Mesendoderm (in vitro differentiated cells): ENCODE data around the gene NANOS2.

Experiments used
- DNase-seq: peaks from one replicate; pipeline ENCODE4 v3.0.0; 2013
- H2AK5ac ChIP-seq: 2 replicates; pipeline ENCODE4 v1.6.1; 2013; ENCODE audit warnings: low read length, inconsistent platforms
- H2BK120ac ChIP-seq: 2 replicates; pipeline ENCODE4 v1.6.1; 2013; ENCODE audit warnings: low read depth, mild to moderate bottlenecking, low read length, moderate library complexity, mixed read lengths
- H2BK15ac ChIP-seq: replicated peaks from 2 replicates; pipeline ENCODE4 v1.6.1; 2013; ENCODE audit warnings: low read depth, mild to moderate bottlenecking, moderate library complexity
- H2BK5ac ChIP-seq: 2 replicates; pipeline ENCODE4 v1.6.1; 2013; ENCODE audit warnings: low read length, inconsistent platforms
- H3K18ac ChIP-seq: 2 replicates; pipeline ENCODE4 v1.6.1; 2013; ENCODE audit warnings: mild to moderate bottlenecking, low read length, mixed read lengths
- H3K23ac ChIP-seq: one replicate; pipeline ENCODE4 v1.6.1; 2013; ENCODE audit warnings: low read length
- H3K27ac ChIP-seq: 2 replicates; pipeline ENCODE4 v1.5.1; 2013; ENCODE audit warnings: low read depth, mild to moderate bottlenecking, inconsistent platforms, low read length, moderate library complexity
- H3K27me3 ChIP-seq: 2 replicates; pipeline ENCODE4 v1.6.1; 2013; ENCODE audit warnings: low read length, control low read depth, mild to moderate bottlenecking, inconsistent platforms; ENCODE audit not compliant: insufficient read depth, poor library complexity
- H3K36me3 ChIP-seq: 2 replicates; pipeline ENCODE4 v1.6.1; 2013; ENCODE audit warnings: low read length, inconsistent platforms; ENCODE audit not compliant: control insufficient read depth, insufficient read depth
- H3K4ac ChIP-seq: one replicate; pipeline ENCODE4 v1.6.1; 2013; ENCODE audit warnings: low read depth, mild to moderate bottlenecking, low read length, moderate library complexity
- H3K4me1 ChIP-seq: 2 replicates; pipeline ENCODE4 v1.6.1; 2013; ENCODE audit warnings: low read depth, low read length, inconsistent platforms; ENCODE audit not compliant: control insufficient read depth
- H3K4me2 ChIP-seq: 2 replicates; pipeline ENCODE4 v1.6.1; 2013; ENCODE audit warnings: low read length
- H3K4me3 ChIP-seq: 2 replicates; pipeline ENCODE4 v1.5.1; 2013; ENCODE audit warnings: mild to moderate bottlenecking, low read length
- H3K56ac ChIP-seq: one replicate; pipeline ENCODE4 v1.6.1; 2013; ENCODE audit warnings: low read length
- H3K79me1 ChIP-seq: 2 replicates; pipeline ENCODE4 v1.6.1; 2013; ENCODE audit warnings: low read length, inconsistent platforms
- H3K79me2 ChIP-seq: 2 replicates; pipeline ENCODE4 v1.6.1; 2013; ENCODE audit warnings: mild to moderate bottlenecking, low read length; ENCODE audit not compliant: control insufficient read depth, insufficient read depth
- H3K9ac ChIP-seq: 2 replicates; pipeline ENCODE4 v1.6.1; 2013; ENCODE audit warnings: low read length, inconsistent platforms
- H4K5ac ChIP-seq: one replicate; pipeline ENCODE4 v1.6.1; 2013; ENCODE audit warnings: low read length
- H4K8ac ChIP-seq: one replicate; pipeline ENCODE4 v1.6.1; 2013; ENCODE audit warnings: low read depth, mild to moderate bottlenecking, control low read depth, low read length, moderate library complexity
- WGBS: extraction: QIAGEN DNeasy Blood & Tissue Kit; methylation state at CpG from one replicate; pipeline ENCODE4 v1.1.7; 2013; ENCODE audit warnings: low lambda C conversion rate, missing lambda C conversion rate; ENCODE audit not compliant: insufficient coverage; ENCODE audit errors: extremely low coverage; 5-methylcytosine and 5-hydroxymethylcytosine counted together

NANOS2 gene

DNA sequence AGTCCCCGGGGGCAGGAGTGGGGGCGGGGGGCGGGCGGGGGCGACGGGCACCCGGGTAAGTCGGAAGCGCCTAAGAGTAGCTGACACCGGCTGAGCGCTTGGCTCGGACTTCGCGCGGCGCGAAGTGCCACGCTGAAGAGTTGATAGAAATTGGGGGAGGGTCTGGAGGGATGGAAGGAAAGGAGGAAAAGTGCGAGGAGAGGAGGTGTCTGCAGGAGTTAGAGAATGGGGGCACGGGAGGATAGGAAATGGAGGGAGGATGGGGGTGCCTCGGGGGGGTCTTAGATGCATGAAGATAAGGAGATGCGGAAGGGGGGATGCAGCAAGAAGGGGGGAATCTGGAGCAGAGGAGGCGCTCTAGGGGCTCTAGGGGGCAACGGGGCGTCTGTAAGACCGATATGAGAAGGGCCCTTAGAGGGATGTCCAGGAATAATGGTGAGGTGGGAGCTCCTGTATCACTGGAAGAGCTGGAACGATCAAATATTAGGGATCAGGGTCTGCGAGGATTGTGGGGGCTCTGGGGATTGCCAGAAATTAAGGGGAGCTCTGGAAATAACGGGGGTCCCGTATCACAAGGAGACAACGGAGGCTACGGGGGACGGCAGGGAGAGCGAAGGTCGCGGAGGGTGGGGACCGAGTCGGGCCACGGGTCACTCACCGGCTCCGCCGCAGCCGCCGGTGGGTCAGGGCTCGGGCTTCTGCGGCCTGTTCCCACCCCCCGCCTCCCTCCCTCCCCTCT, 12.5 kb downstream of the NANOS2 start, which contains the start of gene MYPOP:
Gene MYPOP, minus strand, starts transcription at position 702 of the 739 bp plus-strand sequence. CDS start 840 bp downstream, outside the sequence.
- Histone ChIP-seq H3K56ac (peak within 1 kb of the TSS; percentile 88), H2BK120ac (no peak within 1 kb of the TSS), H3K9ac (peak within 1 kb of the TSS; percentile 90), H3K4me1 (no peaks in the 10 kb centered on the region), H3K79me1 (no peaks in the 10 kb centered on the region), H3K18ac (peak within 1 kb of the TSS; percentile 78), H3K36me3 (peaks cover 1% of the 10 kb centered on the region), H2BK5ac (no peak within 1 kb of the TSS), H4K5ac (no peak within 1 kb of the TSS), H3K4me2 (peak within 1 kb of the TSS; percentile 99), H2AK5ac (no peak within 1 kb of the TSS), H3K4ac (no peak within 1 kb of the TSS), H3K4me3 (peak within 1 kb of the TSS; percentile 83), H2BK15ac (no peak within 1 kb of the TSS), H3K27ac (peak within 1 kb of the TSS; percentile 74), H3K27me3 (no peaks in the 10 kb centered on the region), H3K23ac (no peak within 1 kb of the TSS), H4K8ac (no peak within 1 kb of the TSS), H3K79me2 (no peaks in the 10 kb centered on the region)
- DNase-seq: peak; percentile 39
- WGBS: no CpG with 5 or more reads among the region's 47 CpGs

DNA sequence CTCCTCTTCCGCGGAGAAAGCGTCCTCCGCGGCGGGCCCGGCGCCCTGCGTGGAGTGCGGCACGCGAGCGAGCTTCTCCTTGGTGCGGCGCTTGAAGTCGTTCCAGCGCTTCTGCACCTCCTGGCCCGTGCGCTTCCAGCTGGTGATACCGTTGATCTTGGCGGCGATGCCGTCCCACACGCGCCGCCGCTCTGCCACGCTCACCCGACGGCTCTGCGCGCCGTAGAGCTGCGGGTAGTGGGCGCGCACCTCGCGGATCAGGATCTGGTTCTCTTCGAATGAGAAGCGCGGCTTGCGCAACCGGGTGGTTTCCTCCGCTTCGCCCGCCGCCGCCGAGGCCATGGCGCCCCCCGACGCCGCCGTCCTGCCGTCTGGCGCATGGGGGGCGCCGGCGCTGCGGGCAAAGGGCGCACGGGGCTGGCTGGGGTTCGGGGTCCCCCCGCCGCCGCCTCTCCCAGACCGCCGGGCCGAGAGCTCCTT, 13.1 kb downstream of the NANOS2 start:
- Histone ChIP-seq H3K4me3 (peak overlapping the region; percentile 42), H2BK15ac (no peak overlapping the region), H3K18ac (peak overlapping the region; percentile 78), H3K23ac (no peak overlapping the region), H3K4me1 (no peaks in the 10 kb centered on the region), H3K27me3 (no peaks in the 10 kb centered on the region), H3K79me2 (no peaks in the 10 kb centered on the region), H3K4ac (no peak overlapping the region), H2AK5ac (no peak overlapping the region), H3K79me1 (no peaks in the 10 kb centered on the region), H3K9ac (peak overlapping the region; percentile 75), H4K5ac (no peak overlapping the region), H2BK120ac (no peak overlapping the region), H3K56ac (peak overlapping the region; percentile 84), H3K4me2 (peak overlapping the region; percentile 67), H3K36me3 (peaks cover 1% of the 10 kb centered on the region), H3K27ac (no peak overlapping the region), H4K8ac (no peak overlapping the region), H2BK5ac (no peak overlapping the region)
- WGBS: no CpG with 5 or more reads among the region's 69 CpGs
- peak; percentile 29 for DNase-seq

DNA sequence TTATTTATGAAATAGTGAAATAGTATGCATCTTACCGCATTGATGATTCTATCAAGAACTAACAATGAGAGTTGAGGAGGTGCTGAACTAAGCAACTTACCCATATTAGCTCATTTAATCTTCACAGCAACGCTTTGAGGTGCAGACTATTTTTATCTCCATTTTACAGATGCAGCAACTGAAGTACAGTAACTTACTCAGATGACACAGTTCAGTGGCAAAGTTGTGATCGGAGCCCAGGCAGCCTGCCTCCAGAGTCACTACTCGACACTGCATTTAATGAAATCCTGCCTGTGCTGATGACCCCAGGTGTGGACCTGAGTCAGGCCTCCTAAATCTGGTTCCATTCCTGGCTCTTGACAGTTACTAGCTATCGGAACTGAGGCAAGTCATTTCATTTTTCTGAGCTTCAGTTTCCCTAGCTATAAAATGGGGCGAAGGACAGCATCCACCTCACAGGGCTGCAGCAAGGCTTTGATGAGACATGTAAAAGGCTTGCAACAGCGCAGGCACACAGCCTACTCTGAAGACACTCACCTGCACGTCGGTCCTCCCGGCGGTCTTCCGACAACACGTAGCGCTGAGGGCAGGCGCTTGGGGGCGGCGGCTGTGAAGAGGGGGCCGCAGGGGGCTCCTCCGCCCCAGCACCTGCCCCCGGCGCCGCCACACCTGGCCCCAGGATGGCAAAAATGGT, 13.7 kb downstream of the NANOS2 start:
- WGBS: no CpG with 5 or more reads among the region's 22 CpGs
- DNase-seq: peak; percentile 53
- H3K4me3 ChIP-seq: peak overlapping the region; percentile 42

DNA sequence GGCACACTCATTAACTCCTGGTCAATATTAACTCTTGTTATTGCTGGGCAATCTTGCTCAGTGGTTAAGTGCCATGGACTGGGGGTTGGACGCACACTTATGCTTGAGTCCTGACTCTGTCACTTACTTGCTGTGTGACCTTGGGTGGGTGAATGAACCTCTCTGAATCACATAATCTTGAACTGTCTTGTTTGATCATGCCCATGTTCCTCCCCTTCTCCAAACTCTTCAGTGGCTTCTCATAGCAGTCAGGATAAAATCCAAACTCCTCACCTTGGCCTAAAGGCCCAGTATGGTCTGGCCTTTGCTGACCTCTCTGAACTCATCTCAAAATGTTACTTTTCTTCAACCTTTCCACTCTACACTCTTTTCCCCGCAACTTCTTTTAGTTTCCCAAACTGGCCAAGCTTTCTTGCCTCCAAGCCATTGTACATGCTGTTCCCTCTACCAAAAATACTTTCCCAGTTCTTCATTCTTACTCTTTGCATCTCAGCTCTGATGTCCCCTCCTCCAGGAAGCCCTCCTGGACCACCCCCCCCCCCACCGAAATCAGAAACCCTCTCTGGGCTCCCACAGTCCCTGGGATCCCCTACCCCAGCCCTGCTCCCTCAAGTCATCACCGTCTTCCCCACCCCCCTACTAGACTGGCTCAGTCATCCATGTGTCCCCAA, 14.5 kb downstream of the NANOS2 start:
- Histone ChIP-seq H2AK5ac (no peak overlapping the region), H3K79me2 (no peaks in the 10 kb centered on the region), H2BK15ac (no peak overlapping the region), H3K9ac (no peak overlapping the region), H2BK5ac (no peak overlapping the region), H4K8ac (no peak overlapping the region), H3K36me3 (peaks cover 1% of the 10 kb centered on the region), H3K27ac (no peak overlapping the region), H2BK120ac (no peak overlapping the region), H4K5ac (no peak overlapping the region), H3K79me1 (no peaks in the 10 kb centered on the region), H3K4me2 (no peak overlapping the region), H3K4me1 (no peaks in the 10 kb centered on the region), H3K18ac (no peak overlapping the region), H3K4ac (no peak overlapping the region), H3K23ac (no peak overlapping the region), H3K27me3 (no peaks in the 10 kb centered on the region), H3K4me3 (no peak overlapping the region), H3K56ac (no peak overlapping the region)
- 100% methylated on average over 1 of the region's 4 CpGs for WGBS
- DNase-seq: no peak

More for the DNA sequence above, 13.7 kb downstream of the NANOS2 start:
- no peaks in the 10 kb centered on the region for H3K79me2 ChIP-seq
- no peak overlapping the region for H3K18ac ChIP-seq
- H2AK5ac ChIP-seq: no peak overlapping the region
- no peak overlapping the region for H2BK5ac ChIP-seq
- H3K27ac ChIP-seq: no peak overlapping the region
- peaks cover 1% of the 10 kb centered on the region for H3K36me3 ChIP-seq
- H3K23ac ChIP-seq: no peak overlapping the region
- H3K9ac ChIP-seq: peak overlapping the region; percentile 75
- no peak overlapping the region for H2BK120ac ChIP-seq
- H3K79me1 ChIP-seq: no peaks in the 10 kb centered on the region
- H3K27me3 ChIP-seq: no peaks in the 10 kb centered on the region
- H4K5ac ChIP-seq: no peak overlapping the region
- no peak overlapping the region for H4K8ac ChIP-seq
- H3K4me1 ChIP-seq: no peaks in the 10 kb centered on the region
- peak overlapping the region; percentile 84 for H3K56ac ChIP-seq
- peak overlapping the region; percentile 67 for H3K4me2 ChIP-seq
- no peak overlapping the region for H2BK15ac ChIP-seq
- no peak overlapping the region for H3K4ac ChIP-seq

DNA sequence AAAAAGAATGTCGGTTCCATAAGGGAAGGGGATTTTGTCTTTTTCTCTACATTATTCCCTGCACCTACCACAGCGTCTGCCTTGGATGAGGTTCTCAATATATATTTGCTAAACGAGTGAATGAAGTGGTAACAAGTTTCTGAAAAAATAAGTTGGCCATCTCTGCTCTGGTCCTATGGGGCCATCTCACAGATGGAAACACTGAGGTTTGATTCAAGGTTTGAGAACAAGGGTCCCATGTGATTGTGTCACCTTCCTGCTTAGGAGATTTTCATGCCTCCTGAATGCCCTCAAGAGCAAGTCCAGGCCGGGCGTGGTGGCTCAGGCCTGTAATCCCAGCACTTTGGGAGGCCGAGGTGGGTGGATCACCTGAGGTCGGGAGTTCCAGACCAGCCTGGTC, 15.3 kb downstream of the NANOS2 start:
- no peak overlapping the region for H2BK5ac ChIP-seq
- H2AK5ac ChIP-seq: no peak overlapping the region
- H4K8ac ChIP-seq: no peak overlapping the region
- no peak overlapping the region for H3K4ac ChIP-seq
- no peak overlapping the region for H3K4me2 ChIP-seq
- no peak overlapping the region for H4K5ac ChIP-seq
- H3K36me3 ChIP-seq: peaks cover 1% of the 10 kb centered on the region
- H3K23ac ChIP-seq: no peak overlapping the region
- no peaks in the 10 kb centered on the region for H3K79me2 ChIP-seq
- H3K56ac ChIP-seq: no peak overlapping the region
- H3K27me3 ChIP-seq: no peaks in the 10 kb centered on the region
- no peak overlapping the region for H3K4me3 ChIP-seq
- H3K27ac ChIP-seq: no peak overlapping the region
- H3K18ac ChIP-seq: no peak overlapping the region
- no CpG with 5 or more reads among the region's 7 CpGs for WGBS
- no peak for DNase-seq
- no peak overlapping the region for H2BK15ac ChIP-seq
- H3K4me1 ChIP-seq: no peaks in the 10 kb centered on the region
- H2BK120ac ChIP-seq: no peak overlapping the region
- H3K79me1 ChIP-seq: no peaks in the 10 kb centered on the region
- H3K9ac ChIP-seq: no peak overlapping the region
